Testis (tissue), 2 donors: ENCODE measurements around the gene CSF2RB.

Experiments
- CTCF ChIP-seq, 3 experiments: fragments of 450-650 bp in 2 of 3; fragments of 200-600 bp in 1 of 3; sonication (generic) in 1 of 3; IDR thresholded peaks; one replicate each; pipeline ENCODE4 v1.5.1; 2016 to 2019; ENCODE audit warnings: antibody characterized with exemption in 3 of 3, mild to moderate bottlenecking in 2 of 3, moderate library complexity in 1 of 3
- POLR2A ChIP-seq: fragments of 450-650 bp; IDR thresholded peaks from one replicate; pipeline ENCODE4 v1.6.1; 2017; ENCODE audit warnings: antibody characterized with exemption, mild to moderate bottlenecking, moderate library complexity

GRCh38 chr22:36938886-36939285 lies 25.5 kb downstream of the CSF2RB start:
- no peak for TF ChIP-seq CTCF (IDR thresholded peaks at IDR 0.05)
- TF ChIP-seq POLR2A: no peak
